GM18873 (cell line): ENCODE data around the gene LARGE1.

Experiments
- ATAC-seq: cut with Tn5 transposase; IDR thresholded peaks from one replicate; pipeline ENCODE4 v1.9.1; 2021; ENCODE audit warnings: mild to moderate bottlenecking, moderate library complexity, moderate number of reproducible peaks; ENCODE audit not compliant: unreplicated experiment, low FRiP score

LARGE1 gene

DNA sequence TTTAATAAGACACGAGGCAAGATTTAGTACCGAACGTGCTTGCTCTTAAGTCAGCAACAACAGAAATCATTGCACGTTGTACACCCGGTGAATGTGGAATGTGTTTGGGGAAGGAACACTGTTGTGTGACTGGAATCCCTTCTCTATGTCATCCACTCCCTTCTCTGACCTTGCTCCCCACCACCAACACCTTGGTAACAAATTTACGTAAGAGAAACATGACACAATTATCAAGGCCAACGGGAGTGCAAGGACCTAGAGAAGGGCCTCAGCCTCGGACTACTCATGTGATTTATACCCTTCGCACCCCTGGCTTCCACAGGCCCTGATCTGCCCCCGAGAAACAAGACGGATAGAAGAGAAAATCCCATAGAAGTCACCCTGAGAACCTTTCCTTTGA lies 236.2 kb downstream of the LARGE1 start:
- no peak for ATAC-seq

DNA sequence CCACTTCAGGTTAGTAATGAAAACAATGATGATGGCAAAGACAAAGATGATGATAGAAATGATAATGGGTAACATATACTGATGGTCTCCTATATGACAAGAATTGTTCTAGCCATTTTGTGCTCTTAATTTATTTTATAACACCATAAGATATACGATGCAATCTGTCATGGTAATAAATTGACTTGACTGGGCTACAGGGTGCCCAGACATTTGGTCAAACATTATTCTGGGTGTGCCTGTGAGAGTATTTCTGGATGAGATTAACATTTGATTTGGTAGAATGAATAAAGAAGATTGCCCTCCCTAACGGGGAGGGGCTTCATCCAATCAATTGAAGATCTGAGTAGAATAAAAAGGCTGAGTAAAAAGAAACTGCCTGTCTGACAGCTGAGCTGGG lies 237.3 kb downstream of the LARGE1 start:
- ATAC-seq: no peak

DNA sequence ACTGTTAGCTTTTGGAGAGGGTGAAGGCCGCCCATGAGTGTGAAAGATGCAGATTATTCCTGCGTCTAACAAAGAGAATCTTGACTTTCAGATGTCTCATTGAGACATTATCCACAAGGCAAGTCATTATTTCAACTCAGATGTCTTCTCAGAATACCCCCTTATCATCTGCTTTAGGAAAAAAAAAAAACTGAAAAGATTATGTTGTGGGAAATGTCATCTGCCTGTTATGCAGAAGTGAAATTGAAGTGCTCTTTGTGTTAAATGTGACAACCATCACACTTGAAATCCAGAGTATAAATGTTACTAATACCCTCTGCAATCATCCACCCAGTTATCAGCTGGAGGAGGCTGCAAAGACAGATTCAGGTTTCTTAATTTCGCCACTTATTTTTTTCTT lies 239.6 kb downstream of the LARGE1 start:
- no peak for ATAC-seq

DNA sequence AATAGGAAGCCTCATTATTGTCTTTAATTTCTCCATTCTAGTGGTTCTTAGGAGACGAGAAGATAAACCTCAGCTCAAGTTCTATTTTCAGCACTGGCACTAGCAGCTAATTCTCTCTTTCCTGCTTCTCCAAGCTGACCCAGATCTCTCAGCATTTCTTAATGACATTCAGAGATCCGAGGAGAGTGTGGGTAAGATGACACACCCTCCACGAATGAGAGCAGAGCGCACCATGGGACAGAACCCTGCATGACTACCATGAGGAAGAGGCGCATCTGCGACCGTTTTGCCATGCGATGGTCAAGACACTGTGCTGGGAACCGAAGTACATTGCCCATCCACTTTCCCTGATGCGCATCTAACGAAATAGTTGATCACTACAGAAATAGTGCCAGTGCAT lies 241.8 kb downstream of the LARGE1 start:
- no peak for ATAC-seq

DNA sequence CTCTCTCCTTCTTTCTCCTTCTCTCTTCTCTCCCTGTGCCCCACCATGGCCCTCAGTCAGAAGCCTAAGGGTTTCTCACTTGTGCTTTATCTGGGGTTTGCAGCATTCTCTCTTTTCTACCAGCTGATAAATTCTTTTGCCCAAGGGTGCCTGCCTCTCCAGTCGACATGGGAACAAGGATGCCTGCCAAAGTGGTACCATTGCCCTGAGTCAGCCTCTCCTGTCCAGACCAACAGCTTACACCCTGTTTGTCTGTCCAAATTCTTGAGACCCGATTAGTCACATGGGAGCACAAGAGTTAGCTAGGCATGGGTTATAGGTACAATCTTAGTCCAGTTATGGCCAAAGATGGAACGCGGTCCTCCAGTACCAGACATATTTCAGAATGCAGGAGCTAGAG lies 242.7 kb downstream of the LARGE1 start:
- ATAC-seq: no peak

DNA sequence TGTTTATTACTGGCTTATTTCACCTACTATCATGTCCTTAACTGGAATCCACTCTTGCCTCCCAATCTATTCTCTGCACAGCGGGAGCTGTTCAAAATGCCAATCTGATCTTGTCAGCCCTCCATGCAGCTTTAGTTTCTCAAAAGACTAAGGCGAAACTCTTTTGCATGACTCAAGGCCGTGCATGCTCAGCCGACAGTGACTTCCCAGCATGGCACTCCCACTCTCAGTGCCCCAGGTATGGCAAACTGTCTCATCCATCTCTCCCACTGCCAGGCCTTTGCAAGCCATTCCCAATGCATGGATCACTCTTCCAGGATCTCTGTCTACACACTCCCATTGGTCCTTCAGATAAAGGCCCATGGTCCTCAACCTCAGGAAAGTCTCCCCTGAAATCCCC lies 245.9 kb downstream of the LARGE1 start:
- no peak for ATAC-seq

DNA sequence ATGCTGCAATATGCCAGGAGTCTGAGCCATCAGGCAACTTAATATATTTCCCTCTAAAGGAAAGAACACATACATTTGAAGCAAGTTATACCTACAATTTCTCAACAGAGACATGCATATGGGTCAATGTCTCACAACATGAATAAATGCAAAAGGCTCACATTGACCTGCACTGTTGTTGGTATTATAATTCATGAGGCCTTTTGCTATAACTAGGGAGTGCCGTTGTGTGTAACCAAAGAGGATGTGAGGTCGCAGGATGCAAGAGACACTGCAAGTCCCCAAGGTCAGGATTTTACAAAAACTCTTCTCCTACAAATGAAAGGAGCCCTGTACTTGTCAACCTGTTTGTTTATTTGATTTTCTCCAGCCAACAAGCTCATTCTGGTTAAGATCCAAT lies 250.5 kb downstream of the LARGE1 start:
- ATAC-seq: no peak

DNA sequence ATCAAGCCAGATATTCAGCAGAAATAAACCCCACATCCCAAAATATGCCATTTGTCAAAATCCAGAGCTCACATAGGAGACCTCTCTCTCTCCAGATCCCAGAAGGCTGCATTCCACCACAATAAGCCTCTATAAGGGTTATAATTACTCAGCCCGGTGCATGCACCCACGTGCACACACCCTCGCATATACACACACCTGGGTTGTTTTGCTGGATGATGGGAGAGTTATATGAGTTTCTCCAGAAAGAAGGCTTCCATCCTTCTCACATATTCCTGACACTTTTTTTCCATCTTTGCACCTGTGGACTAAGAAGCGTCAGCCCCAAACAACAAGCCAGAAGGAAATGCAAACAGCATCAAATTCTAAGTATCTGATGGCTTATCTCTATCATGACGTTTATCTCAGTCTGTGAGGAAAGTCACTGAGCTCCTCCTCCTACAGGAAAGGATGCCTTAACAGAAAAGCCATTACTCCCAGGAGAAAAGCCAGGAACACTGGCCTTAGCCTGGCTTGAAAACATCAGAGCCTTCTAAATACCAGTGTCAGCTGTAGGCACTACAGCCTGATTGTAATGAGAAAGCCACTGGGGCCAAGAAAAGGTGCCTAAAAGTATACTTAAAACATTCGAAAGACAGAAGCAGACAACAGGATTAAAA lies 253.2 kb downstream of the LARGE1 start:
- ATAC-seq: no peak

DNA sequence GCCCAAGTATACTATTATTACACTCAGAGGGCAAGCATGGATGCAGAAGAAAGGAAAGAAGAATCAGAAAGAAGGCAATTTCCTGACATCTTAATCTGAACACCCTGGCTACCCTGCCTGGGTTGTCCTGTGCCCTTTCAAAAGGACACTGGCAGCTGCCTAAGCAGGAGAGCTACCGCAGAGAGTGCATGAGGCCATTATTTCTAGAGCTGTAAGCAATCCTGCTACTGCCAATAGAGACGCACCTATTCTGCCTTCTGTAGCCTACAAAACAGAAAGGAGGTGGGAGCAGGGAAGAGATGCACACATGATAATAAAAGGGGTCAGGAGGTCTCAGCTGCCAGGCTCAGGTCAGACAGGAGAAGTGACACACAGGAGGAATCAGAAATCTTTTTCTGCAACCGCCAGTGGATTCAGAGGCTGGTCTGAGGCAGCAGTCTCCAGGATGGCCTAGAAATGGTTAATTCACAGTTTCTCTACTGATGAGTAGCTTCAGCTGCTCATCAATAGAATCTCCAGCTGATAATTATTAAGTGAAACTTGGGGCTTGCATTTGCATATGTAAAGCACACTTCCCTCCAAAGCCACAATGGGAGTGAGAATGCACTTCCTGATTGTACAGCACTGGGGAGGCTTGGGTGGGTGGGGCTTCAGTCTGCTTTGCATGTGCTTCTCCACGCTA lies 253.9 kb downstream of the LARGE1 start:
- ATAC-seq: no peak

DNA sequence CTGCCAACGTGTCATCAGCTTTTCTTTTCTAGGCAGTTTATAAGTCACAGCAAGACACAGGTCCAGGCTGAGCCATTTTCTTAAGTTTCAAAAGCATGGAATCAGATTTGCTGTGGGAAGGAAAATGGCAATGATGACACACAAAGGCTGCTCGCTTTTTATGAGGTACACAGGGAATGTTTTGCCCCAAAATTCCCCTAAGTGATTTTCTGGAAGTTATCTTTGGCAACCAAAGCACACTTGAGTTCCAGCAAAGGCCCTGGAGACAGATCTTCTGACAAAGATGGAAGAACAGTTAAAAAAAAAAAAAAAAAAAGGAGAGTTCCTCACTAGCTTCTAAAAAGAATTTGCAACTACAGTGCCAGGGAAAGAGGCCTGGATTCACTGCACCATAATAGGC lies 260.8 kb downstream of the LARGE1 start:
- no peak for ATAC-seq

DNA sequence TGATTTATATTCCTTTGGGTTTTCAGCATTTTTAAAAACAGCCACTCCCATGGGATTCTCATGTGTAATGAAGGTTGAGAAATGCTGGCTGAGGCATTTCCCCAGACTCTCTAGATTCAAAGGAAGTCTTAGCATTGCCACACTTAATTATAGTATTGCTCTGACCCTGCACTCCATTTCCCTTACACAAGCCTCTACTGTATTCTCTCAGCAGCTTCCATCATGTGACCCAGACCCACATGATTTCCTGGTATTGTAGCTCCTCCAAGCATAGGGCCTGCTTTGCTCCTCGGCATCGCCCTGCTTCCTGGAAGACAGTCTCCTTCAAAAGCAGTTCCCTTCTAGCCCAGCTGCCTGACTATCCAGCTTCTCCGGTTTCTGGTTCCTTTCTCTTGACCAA lies 261.5 kb downstream of the LARGE1 start:
- ATAC-seq: no peak

DNA sequence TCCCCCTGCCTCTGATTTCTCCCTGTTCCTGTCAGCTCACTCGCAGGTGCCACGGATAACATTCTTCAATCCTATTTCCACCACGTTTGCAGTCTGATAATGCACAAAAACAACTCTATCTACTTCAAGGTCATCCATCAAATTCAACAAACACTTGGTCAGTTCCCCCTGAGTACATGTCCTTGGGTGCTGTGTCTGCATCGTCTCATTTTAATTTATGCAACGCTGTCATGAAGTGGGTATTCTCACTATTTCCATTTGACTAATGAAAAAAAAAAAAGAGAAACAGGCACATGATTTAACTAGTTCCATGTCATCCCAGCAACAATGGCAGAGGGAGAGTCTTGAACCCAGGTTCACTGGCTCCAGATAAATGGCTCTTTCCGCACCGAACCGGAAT lies 262.6 kb downstream of the LARGE1 start:
- ATAC-seq: no peak

DNA sequence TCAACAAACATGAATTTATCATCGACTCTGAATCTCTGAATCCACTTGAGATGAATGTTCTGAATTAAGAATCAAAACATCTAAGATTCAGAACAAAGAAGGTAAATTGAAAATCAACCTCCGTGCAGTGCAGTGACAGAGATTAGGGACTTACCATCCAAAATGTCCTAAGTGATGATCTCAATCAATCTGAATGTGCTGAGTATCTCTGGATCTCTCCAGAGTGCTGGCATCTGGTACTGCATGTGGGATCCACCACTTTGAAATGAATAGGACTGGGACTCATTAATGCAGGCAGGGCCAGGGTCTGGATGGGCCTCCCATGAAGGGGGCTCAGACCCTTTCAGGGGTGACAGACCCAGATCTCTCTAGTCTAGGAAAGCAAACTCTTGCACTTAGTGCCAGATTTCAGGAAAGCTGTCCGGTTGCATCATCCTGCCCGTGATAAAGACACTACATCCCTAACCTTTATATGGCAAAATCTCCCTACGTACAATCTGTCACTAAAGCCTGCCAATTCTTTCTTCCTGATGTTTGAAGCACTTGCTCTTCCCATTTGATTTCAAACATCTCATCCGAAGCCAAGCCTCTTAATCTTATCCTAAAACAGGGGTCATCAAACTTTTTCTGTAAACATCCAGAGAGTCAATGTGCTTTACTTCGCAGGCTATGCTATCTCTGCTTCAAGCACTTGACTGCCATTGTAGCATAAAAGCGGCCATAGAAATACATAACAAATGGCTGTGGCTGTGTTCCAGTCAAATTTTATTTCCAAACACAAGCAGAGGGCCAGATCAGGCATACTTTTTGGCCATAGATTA lies 263.3 kb downstream of the LARGE1 start:
- no peak for ATAC-seq

DNA sequence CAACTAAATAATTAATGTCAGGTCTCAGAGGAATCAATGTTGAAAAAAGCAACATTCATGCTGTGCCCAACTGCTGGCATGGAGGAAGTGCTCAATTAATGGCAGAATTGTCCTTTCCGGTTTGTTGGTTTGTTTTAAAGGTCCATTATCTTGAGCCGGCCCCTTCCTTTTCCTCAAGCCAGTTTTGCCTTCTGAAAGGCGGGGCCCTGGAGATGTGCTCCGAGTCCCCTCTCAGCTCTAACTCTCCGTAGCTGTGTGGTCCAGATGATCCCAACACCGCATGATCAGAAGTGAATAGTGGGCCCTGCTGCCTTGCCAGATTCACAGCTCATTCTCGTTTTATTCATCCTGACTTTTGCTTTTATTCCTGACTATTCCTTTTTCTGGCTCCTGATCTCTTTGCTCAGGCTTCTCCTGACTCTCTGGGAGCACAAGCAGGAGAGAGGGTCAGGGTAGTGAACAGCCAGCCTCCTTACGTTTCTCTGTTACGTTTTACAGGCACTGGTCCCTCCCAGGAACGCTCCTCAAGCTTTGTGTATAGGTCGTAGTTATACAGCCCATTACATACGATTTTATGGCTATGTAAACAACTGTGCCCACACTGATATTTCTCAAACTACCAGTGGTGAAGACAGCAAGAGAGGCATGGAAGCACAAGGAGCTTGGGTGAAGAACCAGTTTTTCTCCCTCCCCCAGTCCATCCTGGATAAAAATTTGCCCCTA lies 265.9 kb downstream of the LARGE1 start:
- ATAC-seq: no peak

DNA sequence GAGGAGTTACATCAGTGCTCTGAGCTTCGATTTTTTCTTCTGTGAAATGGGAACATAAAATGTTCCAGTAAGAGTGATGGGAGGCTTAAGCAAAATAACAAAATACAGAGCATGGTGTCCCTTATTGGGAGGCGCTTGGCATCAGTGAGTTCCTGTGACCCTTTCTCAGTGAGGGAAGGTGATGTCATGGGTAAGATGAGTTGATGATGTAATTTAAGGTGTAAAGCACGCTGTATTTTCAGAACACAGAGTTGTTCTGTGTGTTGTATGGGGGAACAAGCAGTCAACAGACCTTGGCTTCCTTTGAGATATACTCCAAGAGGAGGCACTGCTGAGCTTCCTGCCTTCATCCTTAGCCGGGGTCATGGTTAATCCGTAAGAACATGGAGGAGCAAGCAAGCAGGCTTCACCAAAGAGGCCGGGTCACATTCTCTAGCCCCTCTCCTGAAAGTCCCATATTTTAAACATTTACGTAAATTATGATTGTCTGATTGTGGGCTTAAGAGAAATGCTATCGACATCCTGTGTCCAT lies 266.7 kb downstream of the LARGE1 start:
- no peak for ATAC-seq

DNA sequence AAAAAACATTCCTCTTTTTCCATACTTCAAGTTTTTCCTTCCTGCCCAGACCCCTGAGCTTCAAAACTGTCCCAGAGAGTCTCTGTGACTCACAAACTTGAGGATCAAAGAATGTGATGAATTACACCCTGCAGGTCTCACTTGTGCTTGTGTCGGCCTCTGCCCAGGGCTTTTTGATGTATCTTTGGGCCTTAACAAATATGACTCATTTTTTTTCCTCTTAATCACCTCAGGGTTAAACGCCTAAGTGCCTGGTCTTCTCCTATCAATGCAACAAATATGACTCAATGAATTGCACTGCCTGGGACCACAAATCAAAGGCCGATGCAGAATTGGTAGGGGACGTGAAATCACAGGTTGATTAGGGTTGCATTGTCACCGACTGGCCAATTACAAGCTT lies 267.7 kb downstream of the LARGE1 start:
- ATAC-seq: no peak

DNA sequence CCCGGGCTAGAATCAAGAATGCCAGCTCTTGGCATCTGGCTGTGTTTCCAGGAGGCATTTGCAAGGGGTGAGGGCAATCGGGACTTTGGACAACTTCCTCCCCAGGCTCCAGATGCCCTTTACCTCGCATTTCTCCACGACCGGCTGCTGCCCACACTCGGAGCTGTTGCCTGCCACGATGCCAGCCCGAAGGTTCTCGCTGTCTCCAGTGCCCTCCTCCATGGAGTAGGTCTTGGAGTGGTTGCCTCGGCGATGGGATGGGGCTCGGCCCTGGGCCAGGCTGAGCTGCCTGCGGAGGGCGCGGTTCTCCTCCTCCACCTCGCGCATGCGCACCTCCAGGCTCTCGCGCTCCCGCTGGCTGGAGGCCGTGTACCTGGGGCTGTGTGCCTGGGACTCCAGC lies 270.0 kb downstream of the LARGE1 start:
- no peak for ATAC-seq

DNA sequence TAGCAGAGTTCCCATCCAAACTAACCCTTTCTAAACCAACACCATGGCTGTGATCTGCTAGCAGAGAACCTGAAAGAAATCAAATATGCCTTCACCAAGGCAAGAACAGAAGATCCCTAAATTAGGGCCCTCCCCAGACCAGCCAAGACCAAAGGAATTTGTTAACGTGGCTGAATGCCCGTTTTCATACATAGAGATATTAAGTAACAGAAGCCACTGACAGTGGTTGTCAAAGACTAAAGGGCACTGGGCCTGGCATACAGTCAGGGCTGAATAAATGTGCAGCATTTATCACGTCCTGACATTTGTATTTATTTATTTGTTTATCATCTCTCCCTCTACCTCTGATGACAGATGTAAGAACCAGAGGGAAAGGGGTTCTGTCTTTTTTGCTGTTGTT lies 271.8 kb downstream of the LARGE1 start:
- no peak for ATAC-seq

DNA sequence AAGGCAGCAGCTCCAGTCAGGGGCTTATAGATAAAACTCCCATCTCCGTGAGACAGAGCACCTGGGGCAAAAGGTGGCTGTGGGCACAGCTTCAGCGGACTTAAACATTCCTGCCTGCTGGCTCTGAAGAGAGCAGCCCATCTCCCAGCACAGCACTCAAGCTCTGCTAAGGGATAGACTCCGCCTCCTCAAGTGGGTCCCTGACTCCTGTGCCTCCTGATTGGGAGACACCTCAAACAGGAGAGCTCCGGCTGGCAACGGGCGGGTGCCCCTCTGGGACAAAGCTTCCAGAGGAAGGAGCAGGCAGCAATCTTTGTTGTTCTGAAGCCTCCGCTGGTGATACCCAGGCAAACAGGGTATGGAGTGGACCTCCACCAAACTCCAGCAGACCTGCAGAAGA lies 279.4 kb downstream of the LARGE1 start:
- no peak for ATAC-seq

DNA sequence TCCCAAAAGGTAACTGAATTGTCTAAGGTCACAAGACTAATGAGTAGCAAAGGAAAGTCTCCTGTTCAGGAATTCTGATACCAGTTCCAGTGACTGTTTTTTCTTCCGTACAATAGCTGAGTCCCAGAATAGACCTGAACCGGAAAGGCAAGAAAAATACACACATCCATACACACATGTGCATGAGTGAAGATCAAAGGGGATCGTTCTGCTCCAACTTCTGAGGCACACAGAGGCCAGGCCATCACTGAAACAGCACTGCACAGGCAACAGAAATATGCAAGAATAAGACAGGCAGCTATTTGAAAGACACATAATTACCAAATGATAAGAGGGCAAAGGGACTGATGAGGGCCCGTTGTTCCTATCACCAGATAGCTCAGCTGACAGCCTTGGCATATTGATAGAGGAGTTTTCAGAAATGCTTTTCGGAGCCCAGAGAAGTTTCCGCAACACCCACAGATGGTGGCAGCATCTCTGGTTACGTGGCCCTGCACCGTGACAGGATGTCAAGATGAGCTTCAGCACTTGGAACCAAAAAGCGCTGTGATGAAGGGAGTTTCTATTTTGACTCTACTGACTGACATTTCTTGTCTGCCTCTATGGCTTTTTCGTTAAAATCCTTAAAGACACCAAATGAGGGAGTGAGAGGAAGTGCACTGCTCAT lies 280.6 kb downstream of the LARGE1 start:
- no peak for ATAC-seq
